B cell (primary cell): ENCODE results near the gene RAB17. TPM values are rescaled to one million over a fixed set of nuclear protein-coding genes. Genes with fewer than 3 reads are reported as not detected.
A peak's percentile ranks its signal among the peaks of the same experiment; 100 is the strongest.

ENCODE experiments used
- ATAC-seq: fragments of 200-7000 bp; cut with Tn5 transposase; one replicate; pipeline ENCODE4 v1.10.0; 2021; ENCODE audit warnings: low read depth, mild to moderate bottlenecking, moderate number of reproducible peaks, moderate library complexity
- CTCF ChIA-PET: fragments of 350-600 bp; sonication (Branson Sonifier 250); formaldehyde crosslinking; loops from one replicate; lab custom pipeline; 2021; ENCODE audit warnings: antibody characterized with exemption, inconsistent platforms; lab: Charles Lee
- POLR2A ChIA-PET: fragments of 350-600 bp; sonication (Branson Sonifier 250); formaldehyde crosslinking; loops from one replicate; lab custom pipeline; 2021; ENCODE audit warnings: antibody characterized with exemption; lab: Charles Lee
- DNase-seq: peaks from one replicate; pipeline ENCODE4 v3.0.0; 2013
- H2AFZ ChIP-seq: 2 replicates; pipeline ENCODE4 v1.6.1; 2012; ENCODE audit warnings: mild to moderate bottlenecking, low read depth, low read length; ENCODE audit not compliant: insufficient read depth, poor library complexity, severe bottlenecking
- H3K27ac ChIP-seq, 2 donors: 1 replicate in 1 of 2; 2 replicates in 1 of 2; pipeline ENCODE4 v1.5.1; 2012 to 2013; ENCODE audit warnings: low read length in 2 of 2, mild to moderate bottlenecking in 2 of 2, moderate library complexity in 1 of 2
- H3K27me3 ChIP-seq, 4 experiments: fragments of 200-600 bp in 1 of 4; sonication (generic) in 1 of 4; replicated peaks in 1 of 4; 1 replicate in 2 of 4; 2 replicates in 2 of 4; pipeline versions ENCODE4 v1.6.1 to v1.7.0; 2013 to 2016; ENCODE audit warnings: low read length in 3 of 4, mild to moderate bottlenecking in 2 of 4, mixed read lengths in 1 of 4, moderate library complexity in 1 of 4; ENCODE audit not compliant: insufficient read depth in 4 of 4, control insufficient read depth in 3 of 4; ENCODE audit errors: control extremely low read depth in 1 of 4
- H3K36me3 ChIP-seq, 2 experiments: replicated peaks in 1 of 2; 1 replicate in 1 of 2; 2 replicates in 1 of 2; pipeline versions ENCODE4 v1.6.1 to v1.7.1; 2013; ENCODE audit warnings: low read length in 1 of 2; ENCODE audit not compliant: insufficient read depth in 2 of 2, control insufficient read depth in 1 of 2; ENCODE audit errors: control extremely low read depth in 1 of 2, extremely low read depth in 1 of 2
- H3K4me1 ChIP-seq, 2 donors: fragments of 200-600 bp in 1 of 2; sonication (generic) in 1 of 2; 1 replicate in 1 of 2; 2 replicates in 1 of 2; pipeline versions ENCODE4 v1.5.1 to v1.6.1; 2013 to 2017; ENCODE audit warnings: low read length in 2 of 2; ENCODE audit not compliant: control insufficient read depth in 2 of 2, insufficient read depth in 2 of 2
- H3K4me2 ChIP-seq: replicated peaks from 2 replicates; pipeline ENCODE3; 2012; ENCODE audit warnings: mild to moderate bottlenecking, low read depth, low read length; ENCODE audit not compliant: poor library complexity, severe bottlenecking
- H3K4me3 ChIP-seq, 5 experiments: fragments of 200-600 bp in 1 of 5; sonication (generic) in 1 of 5; 1 replicate in 3 of 5; 2 replicates in 2 of 5; pipeline versions ENCODE4 v1.5.1 to v1.7.0; 2011 to 2016; ENCODE audit warnings: low read length in 4 of 5, mild to moderate bottlenecking in 4 of 5, low read depth in 2 of 5, control low read depth in 1 of 5, moderate library complexity in 1 of 5; ENCODE audit not compliant: insufficient read depth in 1 of 5; ENCODE audit errors: control extremely low read depth in 1 of 5, extremely low read depth in 1 of 5
- H3K79me2 ChIP-seq: fragments of 200-600 bp; sonication (generic); one replicate; pipeline ENCODE4 v1.6.0; 2016; ENCODE audit warnings: low read length; ENCODE audit not compliant: control insufficient read depth, insufficient read depth
- H3K9ac ChIP-seq: fragments of 200-600 bp; sonication (generic); 2 replicates; pipeline ENCODE4 v1.6.1; 2017; ENCODE audit warnings: mild to moderate bottlenecking, low read length, moderate library complexity
- H3K9me3 ChIP-seq, 3 donors: one replicate each; pipeline versions ENCODE4 v1.6.1 to v1.7.1; 2013; ENCODE audit warnings: low read length in 2 of 3; ENCODE audit not compliant: control insufficient read depth in 2 of 3, insufficient read depth in 1 of 3; ENCODE audit errors: control extremely low read depth in 1 of 3
- H4K20me1 ChIP-seq: 2 replicates; pipeline ENCODE4 v1.6.0; 2012; ENCODE audit warnings: mild to moderate bottlenecking, low read length; ENCODE audit not compliant: insufficient read depth, control insufficient read depth, poor library complexity, severe bottlenecking
- H3K27ac Mint-ChIP-seq: one replicate; pipeline ENCODE4 v1.8.0; 2021; ENCODE audit warnings: mixed read lengths
- H3K27me3 Mint-ChIP-seq: one replicate; pipeline ENCODE4 v1.8.0; 2021; ENCODE audit warnings: mixed read lengths
- H3K4me1 Mint-ChIP-seq: one replicate; pipeline ENCODE4 v1.8.0; 2021; ENCODE audit warnings: mixed read lengths
- H3K4me3 Mint-ChIP-seq: one replicate; pipeline ENCODE4 v1.8.0; 2021; ENCODE audit warnings: mixed read lengths
- H3K9me3 Mint-ChIP-seq: one replicate; pipeline ENCODE4 v1.8.0; 2022; ENCODE audit warnings: mixed read lengths; ENCODE audit not compliant: insufficient read depth
- EZH2 ChIP-seq: IDR thresholded peaks from 2 replicates; pipeline ENCODE4 v1.6.1; 2012; ENCODE audit warnings: borderline replicate concordance, low read depth, mild to moderate bottlenecking, moderate library complexity, low read length; ENCODE audit not compliant: insufficient read depth, poor library complexity, severe bottlenecking
- WGBS: methylation state at CpG from one replicate; pipeline ENCODE4 v1.1.5; 2013; ENCODE audit warnings: missing lambda C conversion rate; ENCODE audit not compliant: insufficient coverage; 5-methylcytosine and 5-hydroxymethylcytosine counted together
- intact Hi-C: fragments of 100-400 bp; cut with micrococcal nuclease; formaldehyde crosslinking; loops from one replicate; pipeline ENCODE4 v1.10.0; 2022
- polyA plus RNA-seq: library from polyadenylated mRNA; depleted of rRNA; stranded (reverse); fragments of >200 nt; gene quantifications from 2 replicates; pipeline ENCODE4 v1.2.3, GENCODE V29; 2012
- total RNA-seq, 2 donors: library from RNA; stranded (reverse); fragments of 120-200 nt in 1 of 2; gene quantifications; 1 replicate in 1 of 2; 2 replicates in 1 of 2; pipeline versions ENCODE4 v1.2.3 to v1.2.4, GENCODE V29; 2013 to 2022
- TF ChIP-seq, protein P1 (sequence below): fragments of 200-600 bp; IDR thresholded peaks from one replicate; pipeline ENCODE4 v1.8.0; 2022; ENCODE audit warnings: antibody characterized with exemption, mild to moderate bottlenecking

The RAB17 gene
- total and polyA plus RNA-seq, 2 donors (not counting 1 experiment from before 2014, with no cell fraction given) = not detected

DNA sequence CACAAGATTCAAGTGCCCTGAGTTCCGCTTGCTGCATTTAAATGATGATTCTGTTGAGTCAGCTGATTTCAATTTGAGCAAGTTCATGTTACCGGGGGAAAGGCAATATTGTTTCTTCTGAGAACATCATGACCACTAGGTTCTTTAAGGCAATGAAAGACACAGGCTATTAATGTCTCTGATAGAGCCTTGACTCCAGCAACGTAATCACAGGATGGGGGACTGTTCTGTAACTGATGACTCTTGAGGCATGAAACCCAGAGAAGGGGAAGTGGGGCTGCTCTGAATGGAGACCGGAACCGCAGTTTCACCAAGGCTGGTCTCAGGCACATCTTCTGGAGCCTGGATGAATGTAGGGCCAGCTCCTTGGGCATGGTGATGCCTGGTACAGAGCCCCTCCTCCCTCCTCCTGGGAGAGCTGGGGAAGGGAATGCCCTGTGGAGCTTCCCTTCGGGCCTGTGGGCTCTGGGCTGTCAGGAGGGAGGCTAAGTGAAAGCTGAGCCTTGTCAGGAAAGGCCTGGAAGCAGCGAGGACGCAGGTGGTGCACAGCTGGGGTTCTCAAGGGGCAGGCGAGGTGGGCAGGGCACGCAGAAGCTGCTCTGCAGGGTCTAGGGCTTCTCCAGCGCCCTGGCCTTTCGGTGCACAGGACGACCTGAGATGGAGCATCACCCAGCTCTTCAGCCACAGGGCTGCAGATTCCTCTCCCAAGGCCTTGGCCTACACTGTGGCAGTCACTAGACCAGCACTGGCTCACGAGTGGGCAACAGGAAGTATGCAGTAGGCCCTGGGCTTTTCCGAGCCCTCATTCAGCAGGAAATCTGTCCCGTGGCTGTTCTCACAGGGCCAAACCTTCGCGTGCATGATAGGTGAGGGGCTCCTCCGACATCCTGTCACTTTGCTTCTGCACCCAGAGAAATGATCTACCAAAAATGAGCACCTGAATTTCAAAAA, 60.8 kb downstream of the RAB17 start:
- ChIA-PET CTCF (interaction anchor here (1.2 to 1.5 kb wide), 2 partner anchors 17 to 42 kb away, joined by 3 to 4 read pairs; no protein-coding TSS in a partner anchor), POLR2A (no interaction called here)
- 85% methylated on average over 18 of the region's 19 CpGs for WGBS
- Mint-ChIP-seq H3K4me3 (peak overlapping the region; percentile 32), H3K27ac (no peak overlapping the region), H3K9me3 (no peaks in the 10 kb centered on the region), H3K4me1 (peaks cover 5% of the 10 kb centered on the region), H3K27me3 (no peaks in the 10 kb centered on the region)
- H3K4me1 ChIP-seq = peaks cover 0 to 9% of the 10 kb centered on the region in 2 donors
- H3K79me2 ChIP-seq = no peaks in the 10 kb centered on the region
- H3K4me2 ChIP-seq = peak overlapping the region; percentile 7
- DNase-seq = peak; percentile 44
- TF ChIP-seq, protein P1, sequence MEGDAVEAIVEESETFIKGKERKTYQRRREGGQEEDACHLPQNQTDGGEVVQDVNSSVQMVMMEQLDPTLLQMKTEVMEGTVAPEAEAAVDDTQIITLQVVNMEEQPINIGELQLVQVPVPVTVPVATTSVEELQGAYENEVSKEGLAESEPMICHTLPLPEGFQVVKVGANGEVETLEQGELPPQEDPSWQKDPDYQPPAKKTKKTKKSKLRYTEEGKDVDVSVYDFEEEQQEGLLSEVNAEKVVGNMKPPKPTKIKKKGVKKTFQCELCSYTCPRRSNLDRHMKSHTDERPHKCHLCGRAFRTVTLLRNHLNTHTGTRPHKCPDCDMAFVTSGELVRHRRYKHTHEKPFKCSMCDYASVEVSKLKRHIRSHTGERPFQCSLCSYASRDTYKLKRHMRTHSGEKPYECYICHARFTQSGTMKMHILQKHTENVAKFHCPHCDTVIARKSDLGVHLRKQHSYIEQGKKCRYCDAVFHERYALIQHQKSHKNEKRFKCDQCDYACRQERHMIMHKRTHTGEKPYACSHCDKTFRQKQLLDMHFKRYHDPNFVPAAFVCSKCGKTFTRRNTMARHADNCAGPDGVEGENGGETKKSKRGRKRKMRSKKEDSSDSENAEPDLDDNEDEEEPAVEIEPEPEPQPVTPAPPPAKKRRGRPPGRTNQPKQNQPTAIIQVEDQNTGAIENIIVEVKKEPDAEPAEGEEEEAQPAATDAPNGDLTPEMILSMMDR = no peak
- TF ChIP-seq EZH2 = no peak
- no peaks in the 10 kb centered on the region for H3K9me3 ChIP-seq
- no peak overlapping the region for H3K27ac ChIP-seq
- no peak overlapping the region for H2AFZ ChIP-seq
- H4K20me1 ChIP-seq = no peaks in the 10 kb centered on the region
- peak; percentile 41 for ATAC-seq
- no peaks in the 10 kb centered on the region for H3K27me3 ChIP-seq
- peak overlapping the region in 1 of 5 experiments; percentile 17 for H3K4me3 ChIP-seq
- peak overlapping the region; percentile 4 for H3K9ac ChIP-seq
- intact Hi-C loops = no loop called here
- H3K36me3 ChIP-seq = no peaks in the 10 kb centered on the region

DNA sequence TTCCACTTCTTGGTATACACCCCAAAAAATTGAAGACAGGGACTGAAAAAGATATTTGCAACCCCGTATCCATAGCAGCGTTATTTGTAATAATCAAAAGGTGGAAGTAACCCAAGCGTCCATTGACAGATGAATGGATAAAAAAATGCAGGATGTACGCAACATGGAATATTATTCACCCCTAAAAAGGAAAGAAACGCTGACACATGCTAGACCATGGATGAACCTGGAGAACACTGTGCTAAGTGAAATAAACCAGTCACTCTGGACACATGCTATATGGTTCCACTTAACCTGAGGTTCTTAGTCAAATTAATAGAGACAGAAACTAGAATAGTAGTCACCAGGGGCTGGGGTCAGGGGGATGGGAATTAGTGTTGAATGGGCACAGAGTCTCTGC, 62.8 kb downstream of the RAB17 start:
- Histone ChIP-seq H4K20me1 (no peaks in the 10 kb centered on the region), H3K9ac (no peak overlapping the region), H2AFZ (no peak overlapping the region), H3K4me3 (no peak overlapping the region), H3K27me3 (no peaks in the 10 kb centered on the region), H3K79me2 (no peaks in the 10 kb centered on the region), H3K4me2 (no peak overlapping the region), H3K27ac (no peak overlapping the region), H3K9me3 (no peaks in the 10 kb centered on the region), H3K36me3 (no peaks in the 10 kb centered on the region), H3K4me1 (peaks cover 0 to 9% of the 10 kb centered on the region in 2 donors)
- ATAC-seq (no peak), DNase-seq (no peak)
- TF ChIP-seq, protein P1 = no peak
- no peak for TF ChIP-seq EZH2
- intact Hi-C loops = no loop called here
- CTCF ChIA-PET = no interaction called here
- no CpG with 5 or more reads among the region's 5 CpGs for WGBS
- Mint-ChIP-seq H3K27me3 (no peaks in the 10 kb centered on the region), H3K4me3 (no peak overlapping the region), H3K27ac (no peak overlapping the region), H3K4me1 (peaks cover 2% of the 10 kb centered on the region), H3K9me3 (no peaks in the 10 kb centered on the region)
- POLR2A ChIA-PET = no interaction called here
